ENCODE data around the gene LRRTM2.

DNA sequence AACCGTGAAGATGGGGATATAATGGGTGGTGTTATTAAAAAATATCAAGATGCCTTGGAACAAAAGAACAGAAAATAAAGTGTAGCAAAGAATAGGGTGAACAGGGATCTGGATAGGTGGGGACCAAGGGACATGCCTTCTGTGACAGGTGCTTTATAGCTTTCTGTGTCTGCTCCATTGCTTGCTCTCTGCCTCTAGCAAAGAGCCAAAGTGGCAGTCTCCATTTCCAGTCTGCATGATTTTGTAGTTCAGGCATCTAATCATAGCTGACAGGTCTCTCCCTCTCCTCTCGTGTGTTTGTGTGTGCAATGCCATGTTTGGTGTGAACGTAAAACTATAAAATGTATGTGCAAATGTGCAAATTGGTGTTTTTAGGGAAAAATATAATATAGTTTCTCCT lies 35.0 kb downstream of the LRRTM2 start:
- TF ChIP-seq ARNTL (CRISPR knock-in tag; IDR thresholded peaks at IDR 0.05; ENCODE audit: borderline replicate concordance, low read depth), result no peak
- TF ChIP-seq ZFP3 (CRISPR knock-in tag; IDR thresholded peaks at IDR 0.05), result no peak
- TF ChIP-seq OSR1 (CRISPR knock-in tag; IDR thresholded peaks at IDR 0.05), result no peak
- TF ChIP-seq, protein P1, sequence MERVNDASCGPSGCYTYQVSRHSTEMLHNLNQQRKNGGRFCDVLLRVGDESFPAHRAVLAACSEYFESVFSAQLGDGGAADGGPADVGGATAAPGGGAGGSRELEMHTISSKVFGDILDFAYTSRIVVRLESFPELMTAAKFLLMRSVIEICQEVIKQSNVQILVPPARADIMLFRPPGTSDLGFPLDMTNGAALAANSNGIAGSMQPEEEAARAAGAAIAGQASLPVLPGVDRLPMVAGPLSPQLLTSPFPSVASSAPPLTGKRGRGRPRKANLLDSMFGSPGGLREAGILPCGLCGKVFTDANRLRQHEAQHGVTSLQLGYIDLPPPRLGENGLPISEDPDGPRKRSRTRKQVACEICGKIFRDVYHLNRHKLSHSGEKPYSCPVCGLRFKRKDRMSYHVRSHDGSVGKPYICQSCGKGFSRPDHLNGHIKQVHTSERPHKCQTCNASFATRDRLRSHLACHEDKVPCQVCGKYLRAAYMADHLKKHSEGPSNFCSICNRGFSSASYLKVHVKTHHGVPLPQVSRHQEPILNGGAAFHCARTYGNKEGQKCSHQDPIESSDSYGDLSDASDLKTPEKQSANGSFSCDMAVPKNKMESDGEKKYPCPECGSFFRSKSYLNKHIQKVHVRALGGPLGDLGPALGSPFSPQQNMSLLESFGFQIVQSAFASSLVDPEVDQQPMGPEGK (CRISPR knock-in tag; IDR thresholded peaks at IDR 0.05; ENCODE audit: borderline replicate concordance), result no peak
- TF ChIP-seq, protein P2, sequence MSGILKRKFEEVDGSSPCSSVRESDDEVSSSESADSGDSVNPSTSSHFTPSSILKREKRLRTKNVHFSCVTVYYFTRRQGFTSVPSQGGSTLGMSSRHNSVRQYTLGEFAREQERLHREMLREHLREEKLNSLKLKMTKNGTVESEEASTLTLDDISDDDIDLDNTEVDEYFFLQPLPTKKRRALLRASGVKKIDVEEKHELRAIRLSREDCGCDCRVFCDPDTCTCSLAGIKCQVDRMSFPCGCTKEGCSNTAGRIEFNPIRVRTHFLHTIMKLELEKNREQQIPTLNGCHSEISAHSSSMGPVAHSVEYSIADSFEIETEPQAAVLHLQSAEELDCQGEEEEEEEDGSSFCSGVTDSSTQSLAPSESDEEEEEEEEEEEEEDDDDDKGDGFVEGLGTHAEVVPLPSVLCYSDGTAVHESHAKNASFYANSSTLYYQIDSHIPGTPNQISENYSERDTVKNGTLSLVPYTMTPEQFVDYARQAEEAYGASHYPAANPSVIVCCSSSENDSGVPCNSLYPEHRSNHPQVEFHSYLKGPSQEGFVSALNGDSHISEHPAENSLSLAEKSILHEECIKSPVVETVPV (CRISPR knock-in tag; IDR thresholded peaks at IDR 0.05), result no peak
- TF ChIP-seq TOX (CRISPR knock-in tag; IDR thresholded peaks at IDR 0.05; ENCODE audit: borderline replicate concordance), result no peak
- no peak for TF ChIP-seq ZNF70 (CRISPR knock-in tag; IDR thresholded peaks at IDR 0.05)
- TF ChIP-seq ZNF8 (CRISPR knock-in tag; IDR thresholded peaks at IDR 0.05), result no peak
- no peak for TF ChIP-seq ESRRG (CRISPR knock-in tag; IDR thresholded peaks at IDR 0.05)
